Stomach (tissue), 9 donors: ENCODE results near the gene CP. TPM values are rescaled to one million over a fixed set of nuclear protein-coding genes. Genes with fewer than 3 reads are reported as not detected.
A peak's percentile ranks its signal among the peaks of the same experiment; 100 is the strongest.

ENCODE experiments used
- DNase-seq, 2 donors: peaks; one replicate each; pipeline versions ENCODE4 v3.0.0 to v3.0.0-alpha.2; 2013 to 2019
- H3K27ac ChIP-seq, 5 donors: fragments of 200-600 bp in 4 of 5; sonication (generic) in 4 of 5; one replicate each; pipeline ENCODE4 v1.5.1; 2013 to 2019; ENCODE audit warnings: mild to moderate bottlenecking in 1 of 5, moderate library complexity in 1 of 5
- H3K27me3 ChIP-seq, 3 donors: fragments of 200-600 bp; sonication (generic); one replicate each; pipeline ENCODE4 v1.5.1; 2017 to 2019; ENCODE audit warnings: mixed run types in 1 of 3
- H3K36me3 ChIP-seq, 4 donors: fragments of 200-600 bp; sonication (generic); 1 replicate in 3 of 4; 2 replicates in 1 of 4; pipeline ENCODE4 v1.5.1; 2016 to 2019
- H3K4me1 ChIP-seq, 4 donors: fragments of 200-600 bp; sonication (generic); one replicate each; pipeline ENCODE4 v1.5.1; 2016 to 2019
- H3K4me3 ChIP-seq, 4 donors: fragments of 200-600 bp; sonication (generic) in 3 of 4; one replicate each; pipeline ENCODE4 v1.5.1; 2016 to 2019; ENCODE audit warnings: mild to moderate bottlenecking in 1 of 4
- H3K9me3 ChIP-seq, 4 donors: fragments of 200-600 bp; sonication (generic); one replicate each; pipeline ENCODE4 v1.5.1; 2016 to 2019
- CTCF ChIP-seq, 7 experiments: fragments of 450-650 bp in 4 of 7; fragments of 200-600 bp in 3 of 7; sonication (generic) in 3 of 7; IDR thresholded peaks; one replicate each; pipeline ENCODE4 v1.5.1; 2016 to 2019; ENCODE audit warnings: antibody characterized with exemption in 7 of 7, control low read depth in 2 of 7, mild to moderate bottlenecking in 1 of 7
- EP300 ChIP-seq: sonication (generic); formaldehyde crosslinking; IDR thresholded peaks from one replicate; pipeline ENCODE4 v1.6.1; 2017; ENCODE audit warnings: antibody characterized with exemption
- POLR2A ChIP-seq, 4 donors: fragments of 450-650 bp; IDR thresholded peaks; one replicate each; pipeline ENCODE4 v1.6.1; 2016; ENCODE audit warnings: antibody characterized with exemption in 4 of 4, control low read depth in 2 of 4, mild to moderate bottlenecking in 1 of 4, moderate library complexity in 1 of 4
- POLR2AphosphoS5 ChIP-seq, 3 donors: sonication (generic); formaldehyde crosslinking; IDR thresholded peaks; one replicate each; pipeline ENCODE4 v1.6.1; 2016; ENCODE audit warnings: antibody characterized with exemption in 3 of 3
- WGBS, 5 donors: extraction: QIAGEN DNeasy Blood & Tissue Kit in 3 of 5; methylation state at CpG; one replicate each; pipeline versions ENCODE4 v1.1.5 to v1.1.7; 2013 to 2018; 5-methylcytosine and 5-hydroxymethylcytosine counted together
- intact Hi-C: fragments of 100-400 bp; cut with DNase I; formaldehyde crosslinking; loops from one replicate; pipeline ENCODE4 v1.15.1; 2023; ENCODE audit warnings: low total_unique reads
- polyA plus RNA-seq, 3 donors: library from polyadenylated mRNA; stranded (reverse); fragments of 200-250 nt; gene quantifications; one replicate each; pipeline ENCODE4 v1.2.3, GENCODE V29; 2013
- total RNA-seq, 5 donors: library from RNA; depleted of rRNA; stranded (reverse); fragments of >200 nt; gene quantifications; one replicate each; pipeline versions ENCODE4 v1.1.0 to v1.2.3, GENCODE V29; 2014 to 2016
- donor health status: healthy with polysubstance abuse.
- donor health status: Bipolar disorder and iron deficiency.
- donor health status: healthy.

The CP gene
- total and polyA plus RNA-seq, 8 donors = 0.46 to 15.4 (median 5.1) TPM; not detected in 2

- peaks cover 0 to 23% (median 20%) of the 10 kb centered on the region in 4 donors for H3K36me3 ChIP-seq
- no peak overlapping the region for H3K4me3 ChIP-seq
- peak overlapping the region in 3 of 5 donors; percentile 45 to 64 (median 60) for H3K27ac ChIP-seq
- TF ChIP-seq POLR2A (IDR thresholded peaks at IDR 0.05) = no peak
- TF ChIP-seq POLR2AphosphoS5 (IDR thresholded peaks at IDR 0.05) = peak; percentile 25 to 86 (median 32)
- no peaks in the 10 kb centered on the region for H3K9me3 ChIP-seq
- DNase-seq = peak; percentile 44 to 72
- no peaks in the 10 kb centered on the region for H3K27me3 ChIP-seq
- WGBS, 5 donors = 52 to 69% (median 66%) methylated on average over 7 of the region's 7 CpGs
- no peaks in the 10 kb centered on the region for H3K4me1 ChIP-seq
- intact Hi-C loops = no loop called here
Observed at GRCh38 chr3:149180057-149180573, 41.5 kb downstream of the CP start.

- 48 to 86% (median 74%) methylated on average over 1 of the region's 1 CpG for WGBS, 5 donors
- DNase-seq = no peak
- Histone ChIP-seq H3K36me3 (peaks cover 0 to 27% (median 26%) of the 10 kb centered on the region in 4 donors), H3K9me3 (no peaks in the 10 kb centered on the region), H3K27me3 (no peaks in the 10 kb centered on the region), H3K27ac (peak overlapping the region in 3 of 5 donors; percentile 44 to 64 (median 57)), H3K4me1 (no peaks in the 10 kb centered on the region), H3K4me3 (no peak overlapping the region)
- TF ChIP-seq POLR2A (IDR thresholded peaks at IDR 0.05) = no peak
- no peak for TF ChIP-seq CTCF (IDR thresholded peaks at IDR 0.05)
- no peak for TF ChIP-seq POLR2AphosphoS5 (IDR thresholded peaks at IDR 0.05)
- no peak for TF ChIP-seq EP300
- intact Hi-C loops = no loop called here
Observed at GRCh38 chr3:149179220-149179619, 42.4 kb downstream of the CP start.

GRCh38 chr3:149177122-149177521, 44.5 kb downstream of the CP start:
- H3K27me3 ChIP-seq = no peaks in the 10 kb centered on the region
- TF ChIP-seq POLR2AphosphoS5 (IDR thresholded peaks at IDR 0.05) = no peak
- no peak for TF ChIP-seq CTCF (IDR thresholded peaks at IDR 0.05)
- TF ChIP-seq EP300 = no peak
- TF ChIP-seq POLR2A (IDR thresholded peaks at IDR 0.05) = no peak
- WGBS, 5 donors = 94 to 100% (median 100%) methylated on average over 1 of the region's 1 CpG
- H3K4me3 ChIP-seq = no peak overlapping the region
- intact Hi-C loops = no loop called here
- H3K36me3 ChIP-seq = peaks cover 3 to 47% (median 43%) of the 10 kb centered on the region in 4 donors
- no peak overlapping the region for H3K27ac ChIP-seq
- H3K4me1 ChIP-seq = no peaks in the 10 kb centered on the region
- no peaks in the 10 kb centered on the region for H3K9me3 ChIP-seq
- DNase-seq = no peak

GRCh38 chr3:149174901-149175300, 46.7 kb downstream of the CP start:
- H3K9me3 ChIP-seq = no peaks in the 10 kb centered on the region
- H3K27me3 ChIP-seq = no peaks in the 10 kb centered on the region
- H3K27ac ChIP-seq = no peak overlapping the region
- TF ChIP-seq EP300 = no peak
- no peak for TF ChIP-seq POLR2AphosphoS5 (IDR thresholded peaks at IDR 0.05)
- no peak for TF ChIP-seq CTCF (IDR thresholded peaks at IDR 0.05)
- TF ChIP-seq POLR2A (IDR thresholded peaks at IDR 0.05) = no peak
- H3K4me3 ChIP-seq = no peak overlapping the region
- H3K4me1 ChIP-seq = no peaks in the 10 kb centered on the region
- intact Hi-C loops = no loop called here
- peaks cover 17 to 69% (median 65%) of the 10 kb centered on the region in 4 donors for H3K36me3 ChIP-seq
- DNase-seq = no peak
- 76 to 83% (median 78%) methylated on average over 3 of the region's 3 CpGs for WGBS, 5 donors

- no peak for DNase-seq
- Histone ChIP-seq H3K4me1 (no peaks in the 10 kb centered on the region), H3K27me3 (no peaks in the 10 kb centered on the region), H3K4me3 (no peak overlapping the region), H3K9me3 (no peaks in the 10 kb centered on the region), H3K27ac (no peak overlapping the region), H3K36me3 (peaks cover 17 to 98% (median 83%) of the 10 kb centered on the region in 4 donors)
- intact Hi-C loops = no loop called here
- WGBS, 5 donors = 92 to 99% (median 97%) methylated on average over 7 of the region's 7 CpGs
- no peak for TF ChIP-seq POLR2AphosphoS5 (IDR thresholded peaks at IDR 0.05)
- TF ChIP-seq CTCF (IDR thresholded peaks at IDR 0.05) = no peak
- TF ChIP-seq POLR2A (IDR thresholded peaks at IDR 0.05) = no peak
- no peak for TF ChIP-seq EP300
Observed at GRCh38 chr3:149170672-149171071, 51.0 kb downstream of the CP start.
